CD14-positive monocyte (primary cell): ENCODE data around the gene ZNF582. TPM values are rescaled to one million over a fixed set of nuclear protein-coding genes. Genes with fewer than 3 reads are reported as not detected.

Experiments
- DNase-seq, 3 donors: peaks; one replicate each; pipeline ENCODE4 v3.0.0-alpha.2; 2011 to 2022
- H2AFZ ChIP-seq: 2 replicates; pipeline ENCODE4 v1.6.0; 2012; ENCODE audit warnings: mild to moderate bottlenecking, low read depth, low read length, inconsistent platforms; ENCODE audit not compliant: insufficient read depth, poor library complexity, severe bottlenecking
- H3K27ac ChIP-seq, 2 donors: 1 replicate in 1 of 2; 2 replicates in 1 of 2; pipeline ENCODE4 v1.5.1; 2012 to 2013; ENCODE audit warnings: low read length in 2 of 2, control low read depth in 1 of 2, inconsistent platforms in 1 of 2, low read depth in 1 of 2, mild to moderate bottlenecking in 1 of 2
- H3K27me3 ChIP-seq, 2 donors: one replicate each; pipeline versions ENCODE4 v1.6.0 to v1.6.1; 2011 to 2013; ENCODE audit warnings: low read length in 2 of 2; ENCODE audit not compliant: control insufficient read depth in 2 of 2, insufficient read depth in 2 of 2
- H3K36me3 ChIP-seq, 2 donors: replicated peaks in 1 of 2; 1 replicate in 1 of 2; 2 replicates in 1 of 2; pipeline versions ENCODE4 v1.5.1 to v1.6.1; 2012 to 2013; ENCODE audit warnings: low read length in 2 of 2, control low read depth in 1 of 2, inconsistent platforms in 1 of 2, mild to moderate bottlenecking in 1 of 2; ENCODE audit not compliant: insufficient read depth in 2 of 2, control insufficient read depth in 1 of 2
- H3K4me1 ChIP-seq, 2 donors: 1 replicate in 1 of 2; 2 replicates in 1 of 2; pipeline versions ENCODE4 v1.5.1 to v1.6.1; 2012 to 2013; ENCODE audit warnings: low read length in 2 of 2, control low read depth in 1 of 2, inconsistent platforms in 1 of 2, mild to moderate bottlenecking in 1 of 2, moderate library complexity in 1 of 2; ENCODE audit not compliant: insufficient read depth in 2 of 2, control insufficient read depth in 1 of 2
- H3K4me2 ChIP-seq: replicated peaks from 2 replicates; pipeline ENCODE3; 2012; ENCODE audit warnings: low read length, moderate library complexity, mild to moderate bottlenecking; ENCODE audit not compliant: poor library complexity, severe bottlenecking; ENCODE audit errors: extremely low read depth
- H3K4me3 ChIP-seq, 3 experiments: fragments of 200-600 bp in 1 of 3; sonication (generic) in 1 of 3; replicated peaks in 1 of 3; 1 replicate in 2 of 3; 2 replicates in 1 of 3; pipeline ENCODE4 v1.5.1; 2011 to 2013; ENCODE audit warnings: low read length in 3 of 3, mild to moderate bottlenecking in 3 of 3, control low read depth in 2 of 3, low read depth in 2 of 3, inconsistent platforms in 1 of 3, moderate library complexity in 1 of 3
- H3K79me2 ChIP-seq: 2 replicates; pipeline ENCODE4 v1.6.0; 2012; ENCODE audit warnings: mild to moderate bottlenecking, control low read depth, inconsistent platforms, low read length, moderate library complexity; ENCODE audit not compliant: insufficient read depth
- H3K9ac ChIP-seq: 2 replicates; pipeline ENCODE4 v1.6.0; 2017; ENCODE audit warnings: low read length, mild to moderate bottlenecking; ENCODE audit not compliant: insufficient read depth, poor library complexity, severe bottlenecking
- H3K9me3 ChIP-seq, 2 donors: replicated peaks in 1 of 2; 1 replicate in 1 of 2; 2 replicates in 1 of 2; pipeline versions ENCODE4 v1.5.1 to v1.6.1; 2012 to 2013; ENCODE audit warnings: low read length in 2 of 2, control low read depth in 1 of 2; ENCODE audit not compliant: control insufficient read depth in 1 of 2, insufficient read depth in 1 of 2
- H4K20me1 ChIP-seq: 2 replicates; pipeline ENCODE4 v1.6.0; 2012; ENCODE audit warnings: mild to moderate bottlenecking, low read length, control low read depth, moderate library complexity; ENCODE audit not compliant: insufficient read depth
- H3K27ac Mint-ChIP-seq, 7 donors: one replicate each; pipeline ENCODE4 v1.8.0; 2020; ENCODE audit warnings: mild to moderate bottlenecking in 7 of 7, mixed read lengths in 7 of 7, moderate library complexity in 6 of 7, inconsistent platforms in 2 of 7
- H3K27me3 Mint-ChIP-seq, 3 donors: one replicate each; pipeline ENCODE4 v1.8.0; 2021 to 2022; ENCODE audit warnings: low read depth in 3 of 3, mild to moderate bottlenecking in 3 of 3, mixed read lengths in 3 of 3, moderate library complexity in 3 of 3, inconsistent platforms in 1 of 3
- H3K36me3 Mint-ChIP-seq, 2 donors: one replicate each; pipeline ENCODE4 v1.8.0; 2020; ENCODE audit warnings: mixed read lengths in 2 of 2, inconsistent platforms in 1 of 2, mild to moderate bottlenecking in 1 of 2
- H3K4me1 Mint-ChIP-seq: one replicate; pipeline ENCODE4 v1.8.0; 2020; ENCODE audit warnings: mild to moderate bottlenecking, mixed read lengths
- H3K4me3 Mint-ChIP-seq, 2 donors: one replicate each; pipeline ENCODE4 v1.8.0; 2020; ENCODE audit warnings: mild to moderate bottlenecking in 2 of 2, mixed read lengths in 2 of 2, moderate library complexity in 1 of 2
- H3K9me3 Mint-ChIP-seq, 7 donors: one replicate each; pipeline ENCODE4 v1.8.0; 2020 to 2022; ENCODE audit warnings: mixed read lengths in 7 of 7, mild to moderate bottlenecking in 6 of 7, moderate library complexity in 6 of 7, inconsistent platforms in 2 of 7
- WGBS: methylation state at CpG from one replicate; pipeline ENCODE4 v1.1.5; 2013; ENCODE audit warnings: missing lambda C conversion rate; ENCODE audit not compliant: insufficient coverage; 5-methylcytosine and 5-hydroxymethylcytosine counted together
- intact Hi-C, 2 donors: fragments of 100-400 bp; cut with micrococcal nuclease; formaldehyde crosslinking; loops; one replicate each; pipeline versions ENCODE4 v1.15.0 to v1.15.1; 2023
- polyA plus RNA-seq, 3 donors: library from polyadenylated mRNA; depleted of rRNA in 1 of 3; unstranded in 2 of 3; stranded (reverse) in 1 of 3; fragments of 300-500 nt in 2 of 3; fragments of >200 nt in 1 of 3; fragmentation: Illumina TruSeq in 2 of 3; gene quantifications; 1 replicate in 2 of 3; 2 replicates in 1 of 3; pipeline ENCODE4 v1.2.3, GENCODE V29; 2012 to 2021
- TF ChIP-seq, protein P1 (sequence below): fragments of 200-600 bp; IDR thresholded peaks from one replicate; pipeline ENCODE4 v1.8.0; 2022; ENCODE audit warnings: antibody characterized with exemption, mild to moderate bottlenecking

ZNF582 gene
- polyA plus RNA-seq, 3 donors: 1.4 to 4.9 (median 1.6) TPM

DNA sequence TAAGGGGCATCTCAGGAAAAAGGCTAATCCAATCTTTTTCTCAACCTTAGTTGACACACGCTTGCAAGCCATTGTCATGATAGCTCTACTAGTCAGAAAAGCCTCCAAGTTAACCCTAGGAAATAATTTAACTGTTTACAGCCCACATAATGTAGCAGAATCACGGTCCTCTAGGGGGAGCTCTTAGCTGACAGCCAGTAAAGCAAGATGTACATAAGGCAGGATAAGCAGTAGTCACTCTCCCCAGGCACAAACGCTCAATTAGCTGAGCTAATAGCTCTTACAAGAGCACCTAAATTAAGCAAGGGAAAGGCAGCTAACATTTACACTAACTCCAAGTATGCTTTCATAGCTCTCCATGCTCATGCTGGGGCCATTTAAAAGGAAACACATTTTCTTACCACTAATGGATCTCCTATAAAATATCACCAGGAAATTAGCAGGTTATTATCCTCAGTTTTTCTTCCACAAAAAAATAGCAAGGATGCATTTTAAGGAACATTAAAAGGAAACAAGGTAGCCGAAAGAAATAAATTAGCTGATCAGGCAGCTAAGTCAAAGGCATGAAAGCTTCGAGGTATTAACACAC, 45.0 kb downstream of the ZNF582 start:
- no peak overlapping the region for H3K27ac Mint-ChIP-seq
- 100% methylated on average over 1 of the region's 5 CpGs for WGBS
- H3K4me3 ChIP-seq: no peak overlapping the region
- H3K27ac ChIP-seq: no peak overlapping the region
- no peak overlapping the region for H3K4me3 Mint-ChIP-seq
- peaks cover 0 to 1% (median 0%) of the 10 kb centered on the region in 7 donors for H3K9me3 Mint-ChIP-seq
- peaks cover 0 to 2% (median 0%) of the 10 kb centered on the region in 3 donors for H3K27me3 Mint-ChIP-seq
- no peaks in the 10 kb centered on the region for H3K36me3 Mint-ChIP-seq
- TF ChIP-seq, protein P1, sequence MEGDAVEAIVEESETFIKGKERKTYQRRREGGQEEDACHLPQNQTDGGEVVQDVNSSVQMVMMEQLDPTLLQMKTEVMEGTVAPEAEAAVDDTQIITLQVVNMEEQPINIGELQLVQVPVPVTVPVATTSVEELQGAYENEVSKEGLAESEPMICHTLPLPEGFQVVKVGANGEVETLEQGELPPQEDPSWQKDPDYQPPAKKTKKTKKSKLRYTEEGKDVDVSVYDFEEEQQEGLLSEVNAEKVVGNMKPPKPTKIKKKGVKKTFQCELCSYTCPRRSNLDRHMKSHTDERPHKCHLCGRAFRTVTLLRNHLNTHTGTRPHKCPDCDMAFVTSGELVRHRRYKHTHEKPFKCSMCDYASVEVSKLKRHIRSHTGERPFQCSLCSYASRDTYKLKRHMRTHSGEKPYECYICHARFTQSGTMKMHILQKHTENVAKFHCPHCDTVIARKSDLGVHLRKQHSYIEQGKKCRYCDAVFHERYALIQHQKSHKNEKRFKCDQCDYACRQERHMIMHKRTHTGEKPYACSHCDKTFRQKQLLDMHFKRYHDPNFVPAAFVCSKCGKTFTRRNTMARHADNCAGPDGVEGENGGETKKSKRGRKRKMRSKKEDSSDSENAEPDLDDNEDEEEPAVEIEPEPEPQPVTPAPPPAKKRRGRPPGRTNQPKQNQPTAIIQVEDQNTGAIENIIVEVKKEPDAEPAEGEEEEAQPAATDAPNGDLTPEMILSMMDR: peak; percentile 33
- no peaks in the 10 kb centered on the region for H3K27me3 ChIP-seq
- no peaks in the 10 kb centered on the region for H3K4me1 ChIP-seq
- peaks cover 3% of the 10 kb centered on the region for H3K4me1 Mint-ChIP-seq
- no peak overlapping the region for H3K9ac ChIP-seq
- no peaks in the 10 kb centered on the region for H4K20me1 ChIP-seq
- intact Hi-C loops: loop anchor here (5.0 to 10.0 kb wide), 2 partner anchors 46 to 284 kb away; no protein-coding TSS in a partner anchor
- H2AFZ ChIP-seq: no peak overlapping the region
- no peak overlapping the region for H3K4me2 ChIP-seq
- peaks cover under 1 to 2% of the 10 kb centered on the region in 2 donors for H3K9me3 ChIP-seq
- no peak for DNase-seq
- no peaks in the 10 kb centered on the region for H3K79me2 ChIP-seq
- H3K36me3 ChIP-seq: no peaks in the 10 kb centered on the region

DNA sequence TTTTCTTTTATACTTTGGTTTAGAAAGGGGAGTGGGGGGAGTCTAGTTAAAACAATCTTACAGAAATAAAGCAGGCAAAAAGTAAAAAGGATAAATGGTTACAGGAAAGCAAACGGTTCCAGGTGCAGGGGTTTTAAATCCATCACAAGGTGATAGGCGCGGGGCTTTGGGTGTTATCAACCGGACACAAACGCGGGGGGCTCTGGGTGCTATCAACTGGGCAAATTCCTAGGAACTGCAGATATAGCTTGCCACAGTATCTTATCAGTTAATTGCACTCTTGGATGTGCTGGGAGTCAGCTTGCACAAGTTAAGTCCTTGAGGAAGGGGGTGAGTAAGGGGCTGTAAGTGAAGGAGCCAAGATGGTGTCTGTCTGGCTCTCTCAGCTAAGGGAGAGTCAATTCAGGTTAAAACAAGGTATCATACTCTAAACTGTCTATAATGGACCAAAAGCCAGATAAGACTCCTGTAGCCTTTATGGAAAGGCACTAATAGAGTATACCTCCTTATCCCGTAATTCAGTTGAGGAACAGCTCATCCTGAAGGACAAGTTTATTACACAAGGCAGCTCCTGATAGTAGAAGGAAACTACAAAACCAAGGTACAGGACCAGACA, 46.1 kb downstream of the ZNF582 start:
- H3K36me3 ChIP-seq: no peaks in the 10 kb centered on the region
- peaks cover 3% of the 10 kb centered on the region for H3K4me1 Mint-ChIP-seq
- no peak overlapping the region for H3K4me3 Mint-ChIP-seq
- peaks cover 0 to 2% (median 0%) of the 10 kb centered on the region in 3 donors for H3K27me3 Mint-ChIP-seq
- H4K20me1 ChIP-seq: no peaks in the 10 kb centered on the region
- H3K27ac ChIP-seq: no peak overlapping the region
- no peaks in the 10 kb centered on the region for H3K36me3 Mint-ChIP-seq
- H3K4me3 ChIP-seq: no peak overlapping the region
- H3K4me1 ChIP-seq: no peaks in the 10 kb centered on the region
- peaks cover 5 to 9% (median 7%) of the 10 kb centered on the region in 7 donors for H3K9me3 Mint-ChIP-seq
- H3K79me2 ChIP-seq: no peaks in the 10 kb centered on the region
- peaks cover 11 to 12% of the 10 kb centered on the region in 2 donors for H3K9me3 ChIP-seq
- H3K27me3 ChIP-seq: no peaks in the 10 kb centered on the region
- intact Hi-C loops: loop anchor here (5.0 to 10.0 kb wide), 2 partner anchors 45 to 282 kb away; no protein-coding TSS in a partner anchor
- H2AFZ ChIP-seq: no peak overlapping the region
- TF ChIP-seq, protein P1: no peak
- no peak overlapping the region for H3K4me2 ChIP-seq
- no peak for DNase-seq
- no peak overlapping the region for H3K9ac ChIP-seq
- H3K27ac Mint-ChIP-seq: no peak overlapping the region
- WGBS: 96% methylated on average over 6 of the region's 7 CpGs
